ENCODE measurements around the gene DNAJC2. TPM values are rescaled to one million over a fixed set of nuclear protein-coding genes. Genes with fewer than 3 reads are reported as not detected.

The DNAJC2 gene
- total RNA-seq, 3 donors from 2014 or later (not counting 1 experiment from before 2014, with no cell fraction given), result 56.8 to 74.2 (median 59.9) TPM

- no peaks in the 10 kb centered on the region for H3K9me3 Mint-ChIP-seq
- H3K27ac Mint-ChIP-seq, result no peak overlapping the region
- H3K4me1 ChIP-seq (ENCODE audit: control insufficient read depth, insufficient read depth, low read length), result no peaks in the 10 kb centered on the region
- peaks cover 5% of the 10 kb centered on the region for H3K36me3 ChIP-seq (ENCODE audit: control insufficient read depth, insufficient read depth, low read length)
- no peak overlapping the region for H3K27ac ChIP-seq (ENCODE audit: low read length)
- peaks cover 6% of the 10 kb centered on the region for H3K27me3 ChIP-seq (ENCODE audit: control insufficient read depth, insufficient read depth, low read length)
- TF ChIP-seq, protein P1, sequence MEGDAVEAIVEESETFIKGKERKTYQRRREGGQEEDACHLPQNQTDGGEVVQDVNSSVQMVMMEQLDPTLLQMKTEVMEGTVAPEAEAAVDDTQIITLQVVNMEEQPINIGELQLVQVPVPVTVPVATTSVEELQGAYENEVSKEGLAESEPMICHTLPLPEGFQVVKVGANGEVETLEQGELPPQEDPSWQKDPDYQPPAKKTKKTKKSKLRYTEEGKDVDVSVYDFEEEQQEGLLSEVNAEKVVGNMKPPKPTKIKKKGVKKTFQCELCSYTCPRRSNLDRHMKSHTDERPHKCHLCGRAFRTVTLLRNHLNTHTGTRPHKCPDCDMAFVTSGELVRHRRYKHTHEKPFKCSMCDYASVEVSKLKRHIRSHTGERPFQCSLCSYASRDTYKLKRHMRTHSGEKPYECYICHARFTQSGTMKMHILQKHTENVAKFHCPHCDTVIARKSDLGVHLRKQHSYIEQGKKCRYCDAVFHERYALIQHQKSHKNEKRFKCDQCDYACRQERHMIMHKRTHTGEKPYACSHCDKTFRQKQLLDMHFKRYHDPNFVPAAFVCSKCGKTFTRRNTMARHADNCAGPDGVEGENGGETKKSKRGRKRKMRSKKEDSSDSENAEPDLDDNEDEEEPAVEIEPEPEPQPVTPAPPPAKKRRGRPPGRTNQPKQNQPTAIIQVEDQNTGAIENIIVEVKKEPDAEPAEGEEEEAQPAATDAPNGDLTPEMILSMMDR (IDR thresholded peaks at IDR 0.05), result no peak
- H3K4me1 Mint-ChIP-seq, result no peaks in the 10 kb centered on the region
- DNase-seq (no peak), ATAC-seq (no peak)
- no peaks in the 10 kb centered on the region for H3K9me3 ChIP-seq (ENCODE audit: control insufficient read depth, insufficient read depth, low read length)
- H3K4me3 ChIP-seq (ENCODE audit: low read length), result no peak overlapping the region
- 74% methylated on average over 6 of the region's 6 CpGs for WGBS (ENCODE audit: insufficient coverage)
- no peak overlapping the region for H3K4me3 Mint-ChIP-seq
- no peaks in the 10 kb centered on the region for H3K36me3 Mint-ChIP-seq
- H3K27me3 Mint-ChIP-seq (ENCODE audit: low read depth in 2 of 2), result peaks cover 5 to 10% of the 10 kb centered on the region in 2 donors
- intact Hi-C loops (cut with micrococcal nuclease), result no loop called here
Measured at GRCh38 chr7:103373866-103374643, 29.5 kb upstream of the DNAJC2 start.

- Mint-ChIP-seq H3K27me3 (ENCODE audit: low read depth in 2 of 2) (no peaks in the 10 kb centered on the region), H3K9me3 (no peaks in the 10 kb centered on the region), H3K36me3 (peaks cover 27% of the 10 kb centered on the region), H3K4me3 (no peak overlapping the region), H3K27ac (peak overlapping the region in 1 of 2 donors; percentile 14), H3K4me1 (no peaks in the 10 kb centered on the region)
- ATAC-seq (no peak), DNase-seq (no peak)
- Histone ChIP-seq H3K4me1 (ENCODE audit: control insufficient read depth, insufficient read depth, low read length) (no peaks in the 10 kb centered on the region), H3K9me3 (ENCODE audit: control insufficient read depth, insufficient read depth, low read length) (no peaks in the 10 kb centered on the region), H3K36me3 (ENCODE audit: control insufficient read depth, insufficient read depth, low read length) (peaks cover 47% of the 10 kb centered on the region), H3K27me3 (ENCODE audit: control insufficient read depth, insufficient read depth, low read length) (no peaks in the 10 kb centered on the region), H3K27ac (ENCODE audit: low read length) (no peak overlapping the region), H3K4me3 (ENCODE audit: low read length) (no peak overlapping the region)
- 99% methylated on average over 5 of the region's 5 CpGs for WGBS (ENCODE audit: insufficient coverage)
- TF ChIP-seq, protein P1 (IDR thresholded peaks at IDR 0.05), result no peak
- intact Hi-C loops (cut with micrococcal nuclease), result no loop called here
Measured at GRCh38 chr7:103369432-103369831, 24.9 kb upstream of the DNAJC2 start.

DNA sequence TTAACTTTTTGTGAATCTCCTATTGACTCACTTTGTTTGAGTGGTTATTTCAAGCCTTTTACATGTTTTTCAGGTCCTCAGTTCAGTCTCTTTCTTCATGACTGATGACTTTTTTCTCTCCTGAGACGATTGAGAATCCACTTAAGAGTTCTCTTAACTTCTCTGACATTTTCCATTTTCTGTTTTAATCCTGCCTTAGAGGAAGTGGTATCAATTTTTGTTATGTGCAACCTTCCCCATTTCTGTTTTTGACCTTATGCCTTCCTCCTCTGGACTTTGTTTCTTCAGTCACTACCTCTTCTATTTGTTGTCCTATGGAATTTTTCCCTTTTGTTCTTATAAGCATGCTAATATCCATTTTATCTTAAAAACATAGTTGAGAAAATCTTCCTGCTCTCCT, 5.2 kb upstream of the DNAJC2 start:
- Histone ChIP-seq H3K27me3 (ENCODE audit: control insufficient read depth, insufficient read depth, low read length) (no peaks in the 10 kb centered on the region), H3K36me3 (ENCODE audit: control insufficient read depth, insufficient read depth, low read length) (peaks cover 14% of the 10 kb centered on the region), H3K4me1 (ENCODE audit: control insufficient read depth, insufficient read depth, low read length) (peaks cover 9% of the 10 kb centered on the region), H3K9me3 (ENCODE audit: control insufficient read depth, insufficient read depth, low read length) (no peaks in the 10 kb centered on the region), H3K4me3 (ENCODE audit: low read length) (no peak overlapping the region), H3K27ac (ENCODE audit: low read length) (no peak overlapping the region)
- no peaks in the 10 kb centered on the region for H3K27me3 Mint-ChIP-seq (ENCODE audit: low read depth in 2 of 2)
- TF ChIP-seq, protein P1 (IDR thresholded peaks at IDR 0.05), result no peak
- ATAC-seq, result no peak
- no peaks in the 10 kb centered on the region for H3K9me3 Mint-ChIP-seq
- H3K36me3 Mint-ChIP-seq, result no peaks in the 10 kb centered on the region
- intact Hi-C loops (cut with micrococcal nuclease), result no loop called here
- peak overlapping the region; percentile 64 for H3K4me3 Mint-ChIP-seq
- H3K27ac Mint-ChIP-seq, result peak overlapping the region; percentile 10 to 27
- H3K4me1 Mint-ChIP-seq, result peaks cover 37 to 48% of the 10 kb centered on the region in 2 donors
- WGBS (ENCODE audit: insufficient coverage), result no CpG with 5 or more reads among the region's 1 CpG
- no peak for DNase-seq
